Transverse colon (tissue), 3 donors: Measurements from ENCODE around the gene NAA80.

Source experiments
- EP300 ChIP-seq: sonication (generic); formaldehyde crosslinking; IDR thresholded peaks from one replicate; pipeline ENCODE4 v1.6.1; 2017; ENCODE audit warnings: antibody characterized with exemption, low read depth
- TF ChIP-seq, protein P1 (sequence below), 5 experiments: fragments of 200-600 bp in 3 of 5; fragments of 450-650 bp in 2 of 5; sonication (generic) in 3 of 5; IDR thresholded peaks; 1 replicate in 2 of 5; 2 replicates in 3 of 5; pipeline ENCODE4 v1.5.1; 2016 to 2017; ENCODE audit warnings: antibody characterized with exemption in 5 of 5, inconsistent platforms in 3 of 5, mild to moderate bottlenecking in 2 of 5, moderate library complexity in 1 of 5

DNA sequence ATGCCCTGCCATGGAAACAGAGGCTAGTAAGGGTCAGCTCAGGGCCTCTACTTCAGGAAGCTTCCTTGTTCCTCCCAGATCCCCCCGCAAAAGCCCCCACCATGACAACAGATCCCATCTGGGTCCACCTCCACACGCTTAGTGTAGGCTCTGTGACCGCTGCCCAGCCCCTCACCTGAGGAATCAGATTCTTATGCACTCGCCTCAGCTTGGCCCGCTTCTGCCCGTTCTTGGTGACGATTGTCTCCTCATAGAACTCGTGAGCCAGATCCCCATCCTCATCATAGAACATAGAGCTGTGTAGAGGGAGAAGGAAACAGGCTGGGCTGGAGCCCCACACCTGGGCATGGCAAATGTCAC lies 27.0 kb upstream of the NAA80 start:
- no peak for TF ChIP-seq EP300
- TF ChIP-seq, protein P1, sequence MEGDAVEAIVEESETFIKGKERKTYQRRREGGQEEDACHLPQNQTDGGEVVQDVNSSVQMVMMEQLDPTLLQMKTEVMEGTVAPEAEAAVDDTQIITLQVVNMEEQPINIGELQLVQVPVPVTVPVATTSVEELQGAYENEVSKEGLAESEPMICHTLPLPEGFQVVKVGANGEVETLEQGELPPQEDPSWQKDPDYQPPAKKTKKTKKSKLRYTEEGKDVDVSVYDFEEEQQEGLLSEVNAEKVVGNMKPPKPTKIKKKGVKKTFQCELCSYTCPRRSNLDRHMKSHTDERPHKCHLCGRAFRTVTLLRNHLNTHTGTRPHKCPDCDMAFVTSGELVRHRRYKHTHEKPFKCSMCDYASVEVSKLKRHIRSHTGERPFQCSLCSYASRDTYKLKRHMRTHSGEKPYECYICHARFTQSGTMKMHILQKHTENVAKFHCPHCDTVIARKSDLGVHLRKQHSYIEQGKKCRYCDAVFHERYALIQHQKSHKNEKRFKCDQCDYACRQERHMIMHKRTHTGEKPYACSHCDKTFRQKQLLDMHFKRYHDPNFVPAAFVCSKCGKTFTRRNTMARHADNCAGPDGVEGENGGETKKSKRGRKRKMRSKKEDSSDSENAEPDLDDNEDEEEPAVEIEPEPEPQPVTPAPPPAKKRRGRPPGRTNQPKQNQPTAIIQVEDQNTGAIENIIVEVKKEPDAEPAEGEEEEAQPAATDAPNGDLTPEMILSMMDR (IDR thresholded peaks at IDR 0.05) = no peak
